GM21360 (cell line): ENCODE results near the gene SLC28A1.
"Not testable (repeated sequence)": the region's sequence is repeated elsewhere in the genome, so short reads cannot be mapped to it uniquely, and the experiment has no call there.

Source experiments
- ATAC-seq: cut with Tn5 transposase; IDR thresholded peaks from one replicate; pipeline ENCODE4 v1.9.1; 2021; ENCODE audit warnings: mild to moderate bottlenecking, moderate library complexity; ENCODE audit not compliant: unreplicated experiment

Gene SLC28A1

GRCh38 chr15:84862214-84862975, 22.1 kb upstream of the SLC28A1 start:
- no peak for ATAC-seq

- no peak for ATAC-seq
Measured at GRCh38 chr15:84863565-84864443, 20.7 kb upstream of the SLC28A1 start.

- ATAC-seq: no peak
Measured at GRCh38 chr15:84864444-84864795, 20.0 kb upstream of the SLC28A1 start.

- ATAC-seq: no peak
Measured at GRCh38 chr15:84865074-84865569, 19.3 kb upstream of the SLC28A1 start.

GRCh38 chr15:84868037-84868880, 16.2 kb upstream of the SLC28A1 start:
- ATAC-seq: no peak

- ATAC-seq: no peak
Measured at GRCh38 chr15:84869510-84869909, 15.0 kb upstream of the SLC28A1 start.

- ATAC-seq: no peak
Measured at GRCh38 chr15:84871428-84871985, 13.0 kb upstream of the SLC28A1 start.

- no peak for ATAC-seq
Measured at GRCh38 chr15:84872009-84872910, 12.2 kb upstream of the SLC28A1 start.

- ATAC-seq: no peak
Measured at GRCh38 chr15:84873997-84874396, 10.5 kb upstream of the SLC28A1 start.

GRCh38 chr15:84874981-84875699, 9.3 kb upstream of the SLC28A1 start:
- no peak for ATAC-seq

GRCh38 chr15:84876269-84876668, 8.2 kb upstream of the SLC28A1 start:
- no peak for ATAC-seq

- not testable (repeated sequence) for ATAC-seq
Measured at GRCh38 chr15:84877701-84878100, 6.8 kb upstream of the SLC28A1 start.

- no peak for ATAC-seq
Measured at GRCh38 chr15:84878504-84878903, 6.0 kb upstream of the SLC28A1 start.

- ATAC-seq: no peak
Measured at GRCh38 chr15:84879088-84879780, 5.2 kb upstream of the SLC28A1 start.

- ATAC-seq: no peak
Measured at GRCh38 chr15:84880007-84880406, 4.5 kb upstream of the SLC28A1 start.

- no peak for ATAC-seq
Measured at GRCh38 chr15:84880822-84881519, 3.5 kb upstream of the SLC28A1 start.

GRCh38 chr15:84881520-84881830, 3.0 kb upstream of the SLC28A1 start:
- ATAC-seq: no peak

GRCh38 chr15:84883466-84883865, 996 bp upstream of the SLC28A1 start:
- ATAC-seq: no peak
